C4-2B (cell line): ENCODE results near the gene NAV2.

Experiments used
- CTCF ChIP-seq: fragments of 450-650 bp; conservative IDR thresholded peaks from 2 replicates; pipeline ENCODE4 v1.5.1; 2017; ENCODE audit warnings: mild to moderate bottlenecking
- ZFX ChIP-seq: fragments of 450-650 bp; IDR thresholded peaks from 2 replicates; pipeline ENCODE4 v1.6.1; 2017

- no peak for TF ChIP-seq CTCF
- no peak for TF ChIP-seq ZFX
These were observed 280.4 kb downstream of the NAV2 start for GRCh38 chr11:19992998-19993397.
